Glomerular visceral epithelial cell (primary cell): ENCODE data around the gene UQCRQ.

Experiments used
- DNase-seq: peaks from one replicate; pipeline ENCODE4 v3.0.0-alpha.2; 2016; ENCODE audit errors: extremely low spot score

Gene UQCRQ

DNA sequence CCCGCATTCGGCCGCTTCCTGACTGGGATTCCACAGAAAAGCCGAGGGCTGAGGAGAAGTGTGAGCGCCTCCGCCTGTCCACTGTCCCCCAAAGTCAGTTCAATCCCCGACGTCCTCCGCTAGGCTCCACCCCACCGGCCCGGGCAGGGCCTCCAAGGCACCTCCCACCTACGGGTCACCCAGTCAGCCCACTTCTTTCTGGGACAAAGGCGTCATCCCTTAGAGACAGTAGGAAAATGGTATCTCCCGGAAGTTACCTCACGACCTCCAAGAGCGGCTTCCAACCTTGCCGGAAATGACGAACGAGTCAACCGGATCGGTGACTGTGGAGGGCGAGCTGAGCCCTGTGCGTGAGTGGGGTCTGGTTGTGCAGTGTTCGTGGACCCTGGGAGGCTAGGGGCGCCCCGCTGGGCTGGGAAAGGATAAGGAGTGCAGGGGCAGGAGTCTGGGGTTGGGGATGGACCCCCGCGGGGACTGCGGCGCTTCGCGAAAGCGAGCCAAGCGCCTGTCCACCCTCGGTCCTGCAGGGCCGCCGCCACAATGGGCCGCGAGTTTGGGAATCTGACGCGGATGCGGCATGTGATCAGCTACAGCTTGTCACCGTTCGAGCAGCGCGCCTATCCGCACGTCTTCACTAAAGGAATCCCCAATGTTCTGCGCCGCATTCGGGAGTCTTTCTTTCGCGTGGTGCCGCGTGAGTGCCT, at the start of gene UQCRQ, which contains the start of gene GDF9:
TSS of gene UQCRQ (plus strand) at position 301 of the 704 bp plus-strand sequence. CDS start at position 541, 240 bp downstream.
TSS of gene GDF9 (minus strand) at position 128 of the 704 bp plus-strand sequence. CDS start 1,936 bp downstream, outside the sequence.
- peak; percentile 99 for DNase-seq

DNA sequence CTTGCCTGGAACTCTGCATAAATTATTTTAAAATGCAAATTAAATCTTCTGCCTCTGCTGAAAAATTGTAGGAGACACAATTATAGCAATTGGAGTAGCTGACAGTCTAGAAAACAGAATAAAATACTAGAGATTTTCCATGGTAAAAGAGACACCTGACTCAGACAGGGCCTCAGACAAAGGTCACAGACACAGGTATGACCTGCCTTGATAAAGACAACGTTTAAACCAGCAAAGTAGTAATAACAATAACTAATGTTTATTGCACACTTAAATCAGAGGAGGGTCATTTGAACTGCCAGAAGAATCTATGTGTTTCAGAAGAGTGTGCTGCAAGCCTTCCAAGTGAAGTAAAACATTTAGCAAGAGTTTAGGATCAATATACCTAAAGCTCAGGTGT, 49.4 kb upstream of the UQCRQ start:
- DNase-seq, result no peak

DNA sequence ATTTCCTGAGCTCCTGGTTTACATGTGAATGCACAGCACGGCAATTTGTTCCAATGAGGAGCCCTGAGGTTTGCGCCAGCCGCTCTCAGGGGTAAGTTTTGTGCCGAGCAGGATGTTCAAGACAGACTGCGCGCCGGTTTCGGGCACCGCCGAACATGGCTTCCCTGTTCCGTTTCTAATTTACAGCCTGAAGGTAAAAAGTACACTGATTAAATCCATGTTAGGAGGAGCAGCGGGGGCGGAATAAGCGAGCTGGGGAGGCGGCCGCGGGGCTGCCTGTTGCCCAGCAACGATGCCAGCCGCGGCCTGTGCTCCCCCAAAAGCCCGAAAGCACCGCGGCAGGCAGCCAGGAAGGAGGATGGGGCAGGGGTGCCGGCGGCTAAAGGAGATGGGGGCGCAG, 47.0 kb upstream of the UQCRQ start:
- no peak for DNase-seq

DNA sequence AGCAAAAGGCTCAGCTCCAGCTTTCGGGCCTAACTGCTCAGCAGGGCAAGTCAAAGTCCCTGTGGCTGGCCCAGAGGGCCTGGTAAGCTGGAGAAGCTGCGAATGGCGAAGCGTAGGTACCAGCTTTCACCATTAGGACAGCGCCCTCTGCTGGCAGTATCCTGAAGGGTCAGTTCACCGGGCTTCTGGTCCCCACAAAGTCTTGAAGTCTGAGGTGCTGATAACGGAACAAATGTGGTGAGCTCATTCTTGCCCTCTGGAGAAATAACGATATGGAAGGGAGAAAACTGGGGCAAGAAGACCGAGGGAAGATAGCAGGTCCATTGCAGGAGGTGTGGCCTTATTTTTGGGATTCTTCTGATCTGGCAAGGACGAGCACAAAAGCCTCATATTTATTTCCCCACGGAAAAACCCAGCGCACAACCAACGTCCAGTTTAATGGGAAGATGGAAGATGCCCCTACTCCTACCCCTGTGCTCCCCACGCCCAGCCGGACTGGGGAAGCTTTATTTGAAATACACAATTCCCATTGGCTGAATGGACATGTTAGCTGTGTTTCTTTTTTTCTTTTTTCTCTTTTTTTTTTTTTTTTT, 46.2 kb upstream of the UQCRQ start:
- DNase-seq, result peak; percentile 91

DNA sequence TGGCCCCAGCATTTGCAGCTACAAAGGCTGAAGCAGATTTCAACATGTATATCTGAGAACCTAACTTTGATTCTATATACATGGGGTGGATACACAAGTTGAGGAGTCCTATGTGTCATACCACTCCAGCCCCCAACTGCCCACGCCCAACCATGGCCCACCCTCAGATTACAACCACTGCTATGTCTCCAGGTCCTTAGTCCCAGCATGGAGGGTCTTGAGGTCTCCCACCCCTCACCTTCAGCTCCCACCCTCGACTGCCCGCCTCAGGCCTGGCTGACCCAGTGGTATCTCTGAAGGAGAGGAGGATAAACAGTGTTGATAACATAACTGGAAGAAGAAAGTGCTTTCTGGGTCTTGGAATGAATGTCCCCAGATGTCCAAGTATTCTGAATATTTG, 45.1 kb upstream of the UQCRQ start:
- no peak for DNase-seq

DNA sequence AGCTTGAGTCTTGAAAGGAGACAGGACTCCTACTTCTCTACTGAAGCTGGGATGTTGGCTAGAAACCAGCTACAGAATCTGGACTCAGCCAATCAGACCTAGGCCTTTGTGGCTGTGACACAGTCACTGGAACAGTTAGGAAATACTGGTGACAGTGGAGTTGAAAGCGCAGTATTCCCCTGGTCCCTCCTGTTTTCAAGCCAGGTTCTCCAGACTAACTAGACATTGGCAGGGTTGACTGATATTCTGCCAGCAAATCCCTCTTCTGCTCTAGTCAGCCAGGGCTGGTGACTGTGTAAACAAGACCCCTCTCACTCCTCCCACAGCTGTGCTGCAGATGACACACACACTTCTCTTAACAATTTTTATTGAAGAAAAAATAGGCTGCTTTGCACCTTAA, 44.7 kb upstream of the UQCRQ start:
- no peak for DNase-seq

DNA sequence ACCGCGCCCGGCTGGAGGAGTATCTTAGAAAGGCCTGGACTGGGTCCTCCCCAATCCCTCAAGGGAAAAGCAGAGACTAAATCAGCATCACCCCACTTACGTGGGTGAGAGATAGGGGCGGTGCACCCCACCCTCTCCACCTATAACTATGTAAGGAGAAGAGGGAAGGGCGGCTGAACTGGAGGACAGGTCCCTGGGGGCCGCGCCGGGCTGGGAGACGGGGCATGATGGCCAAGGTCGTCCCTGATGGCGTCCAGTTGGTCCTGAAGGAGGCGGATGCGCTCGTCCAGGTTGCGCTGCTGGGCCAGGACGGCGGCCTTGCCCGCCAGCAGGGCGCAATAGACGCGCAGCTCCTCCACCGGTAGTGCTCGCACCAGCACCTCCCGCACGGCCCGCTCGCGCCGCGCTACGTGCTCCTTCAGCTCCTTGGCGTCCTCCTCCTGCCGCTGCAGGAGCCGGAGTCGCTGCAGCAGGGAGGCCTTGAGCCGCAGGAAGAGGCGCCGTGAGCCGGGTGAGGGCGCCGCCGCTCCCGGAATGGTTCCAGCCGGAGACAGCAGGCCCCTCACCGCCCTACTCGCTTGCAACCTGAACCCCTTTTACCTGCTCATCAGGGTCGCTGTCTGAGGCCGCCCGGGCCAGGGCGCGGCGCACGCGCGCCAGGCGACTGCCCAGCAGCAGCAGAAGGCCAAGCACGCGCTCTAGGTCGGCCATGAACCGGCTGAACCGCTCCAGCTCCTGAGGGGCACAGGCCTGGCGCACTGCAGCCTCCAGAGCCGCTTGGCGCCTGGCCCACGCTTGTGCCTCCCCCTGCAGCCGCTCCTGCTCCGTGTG, 43.6 kb upstream of the UQCRQ start:
- no peak for DNase-seq

DNA sequence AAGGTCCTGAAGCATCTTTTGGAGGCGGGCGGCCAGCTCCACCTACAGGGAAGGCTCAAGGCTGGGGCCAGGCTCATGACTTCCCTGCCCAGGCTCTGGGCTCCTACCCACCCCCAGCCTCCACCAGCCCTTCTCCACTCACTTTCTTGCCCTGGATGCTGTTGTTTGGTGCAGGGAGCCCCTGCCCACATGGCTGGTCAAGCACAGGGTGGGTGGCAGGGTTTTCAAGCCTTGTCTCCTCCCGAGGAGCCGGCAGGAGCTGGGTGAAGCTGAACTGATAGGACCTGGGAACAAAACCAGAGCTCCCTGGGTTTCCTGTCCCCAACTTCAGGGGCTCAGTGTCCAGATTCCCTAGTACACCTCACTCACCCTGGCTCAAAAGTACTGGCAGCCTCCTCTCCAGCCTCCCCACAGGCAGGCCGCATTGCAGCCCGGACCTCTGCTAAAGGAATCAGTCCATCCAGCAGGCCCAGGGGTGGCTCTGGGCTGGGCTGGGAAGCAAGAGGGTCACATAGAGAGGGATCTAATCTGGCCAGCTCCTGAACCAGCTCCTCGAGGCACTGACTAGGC, 42.9 kb upstream of the UQCRQ start:
- no peak for DNase-seq

DNA sequence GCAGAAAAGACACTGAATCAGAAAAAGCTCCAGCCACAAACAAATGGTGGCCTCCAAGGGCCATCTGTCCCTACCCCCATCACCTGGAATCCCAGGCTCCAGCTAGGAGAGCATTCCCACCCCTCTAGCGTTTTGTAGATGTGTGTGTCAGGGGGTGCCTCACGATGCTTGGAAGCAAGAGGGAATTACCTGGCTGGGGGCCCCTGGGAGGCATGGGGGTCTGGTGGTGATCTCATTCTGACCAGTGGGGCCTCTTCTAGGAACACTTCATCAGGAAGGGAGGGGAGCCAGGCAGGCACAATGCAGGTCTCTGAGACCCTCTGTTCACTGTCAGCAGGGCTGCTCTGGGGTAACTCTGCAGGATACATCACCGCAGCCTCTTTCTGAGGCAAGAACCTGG, 42.0 kb upstream of the UQCRQ start:
- DNase-seq, result no peak

DNA sequence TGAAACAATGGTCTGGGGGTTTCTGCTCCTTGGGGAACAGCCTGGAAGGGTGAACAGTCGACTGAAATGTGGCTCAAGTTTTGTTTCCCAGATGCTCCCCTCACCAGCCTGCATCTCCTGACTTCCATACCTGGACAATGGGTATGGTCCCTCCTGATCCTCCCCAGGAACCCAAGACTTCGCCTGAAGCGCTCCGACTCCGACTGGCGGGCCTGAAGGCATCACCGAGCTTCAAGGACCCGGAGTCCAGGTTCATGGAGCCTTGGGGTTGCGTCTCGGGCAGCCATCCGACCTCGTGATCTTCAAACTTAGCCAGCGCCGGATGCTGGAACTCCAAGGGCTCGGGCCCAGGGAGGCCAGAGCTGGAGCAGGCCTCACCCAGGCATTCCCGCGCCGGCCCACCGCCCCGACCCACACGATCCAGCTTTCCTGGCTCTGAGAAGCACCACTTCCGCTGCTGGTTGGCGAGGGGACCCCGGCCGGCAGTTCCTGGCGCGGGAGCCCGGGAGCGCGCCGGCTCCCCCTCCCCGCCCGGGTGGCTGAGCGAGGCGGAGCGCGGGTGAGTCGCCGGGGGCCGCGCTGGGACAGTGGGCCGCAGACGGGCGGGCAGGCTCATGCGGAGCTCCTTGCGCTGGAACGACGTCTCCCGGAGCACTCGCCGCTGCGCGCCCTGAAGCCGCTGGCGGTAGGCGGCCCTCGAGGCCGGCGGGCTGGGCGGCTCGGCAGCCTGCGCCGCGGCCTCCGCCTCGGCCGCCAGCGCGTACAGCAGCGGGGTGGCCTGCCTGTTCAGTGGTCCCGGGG, 41.2 kb upstream of the UQCRQ start:
- DNase-seq, result no peak

DNA sequence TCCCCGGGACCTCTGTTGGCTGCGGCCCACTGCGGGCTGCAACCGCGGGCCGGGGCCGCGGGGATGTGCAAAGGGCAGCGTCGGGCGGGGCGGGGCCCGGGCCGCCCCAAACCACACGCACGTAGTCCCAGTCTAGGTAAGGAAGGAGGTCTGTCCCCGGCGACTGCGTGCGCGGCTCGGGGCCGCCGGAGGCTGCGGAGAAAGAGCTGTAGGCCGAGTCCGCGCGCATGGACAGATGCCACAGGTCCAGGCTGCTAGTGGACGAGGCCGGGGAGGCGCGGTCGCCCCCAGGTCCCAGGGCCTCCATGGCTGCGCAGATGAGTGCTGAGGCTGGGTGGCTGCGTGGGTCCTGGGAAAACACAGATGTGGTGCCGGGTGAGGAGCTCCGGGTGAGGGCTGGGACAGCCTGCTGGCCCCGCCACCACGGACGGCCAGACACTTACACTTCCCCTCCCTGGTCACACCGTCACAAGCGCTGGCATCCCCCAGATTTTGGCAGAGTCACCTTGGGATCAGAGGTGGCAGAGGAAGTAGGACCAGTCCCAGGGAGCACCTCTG, 40.5 kb upstream of the UQCRQ start:
- no peak for DNase-seq

DNA sequence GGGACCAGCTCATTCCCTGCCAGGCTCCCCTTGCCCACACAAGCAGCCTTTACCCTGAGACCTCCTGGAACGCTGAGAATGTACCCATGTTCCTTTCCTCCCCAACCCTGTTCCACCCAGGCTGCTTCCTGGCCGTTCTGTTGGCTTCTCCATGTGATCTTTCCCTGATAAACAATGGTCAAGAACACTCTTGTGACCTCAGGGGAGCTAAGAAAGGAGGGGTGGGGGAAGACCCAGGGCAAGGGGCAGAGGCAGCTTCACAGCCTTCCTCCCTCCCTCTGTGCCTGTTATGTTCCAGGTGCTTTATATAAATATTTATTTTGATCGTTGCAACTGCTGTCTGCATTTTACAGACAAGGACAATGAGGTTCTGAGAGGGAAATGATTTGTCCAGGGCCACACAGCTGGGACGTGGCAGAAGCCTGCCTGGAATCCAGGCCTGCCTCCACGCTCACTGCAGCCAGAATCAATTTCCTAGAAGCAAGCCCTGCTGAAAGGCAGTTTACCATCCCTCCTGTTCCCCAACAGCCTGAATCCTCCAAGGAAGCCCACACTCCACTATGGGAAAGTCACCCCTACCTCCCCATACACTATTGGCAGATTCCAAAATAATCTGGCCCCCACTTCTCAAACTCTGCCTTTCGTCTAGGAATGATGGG, 39.9 kb upstream of the UQCRQ start:
- DNase-seq, result no peak

DNA sequence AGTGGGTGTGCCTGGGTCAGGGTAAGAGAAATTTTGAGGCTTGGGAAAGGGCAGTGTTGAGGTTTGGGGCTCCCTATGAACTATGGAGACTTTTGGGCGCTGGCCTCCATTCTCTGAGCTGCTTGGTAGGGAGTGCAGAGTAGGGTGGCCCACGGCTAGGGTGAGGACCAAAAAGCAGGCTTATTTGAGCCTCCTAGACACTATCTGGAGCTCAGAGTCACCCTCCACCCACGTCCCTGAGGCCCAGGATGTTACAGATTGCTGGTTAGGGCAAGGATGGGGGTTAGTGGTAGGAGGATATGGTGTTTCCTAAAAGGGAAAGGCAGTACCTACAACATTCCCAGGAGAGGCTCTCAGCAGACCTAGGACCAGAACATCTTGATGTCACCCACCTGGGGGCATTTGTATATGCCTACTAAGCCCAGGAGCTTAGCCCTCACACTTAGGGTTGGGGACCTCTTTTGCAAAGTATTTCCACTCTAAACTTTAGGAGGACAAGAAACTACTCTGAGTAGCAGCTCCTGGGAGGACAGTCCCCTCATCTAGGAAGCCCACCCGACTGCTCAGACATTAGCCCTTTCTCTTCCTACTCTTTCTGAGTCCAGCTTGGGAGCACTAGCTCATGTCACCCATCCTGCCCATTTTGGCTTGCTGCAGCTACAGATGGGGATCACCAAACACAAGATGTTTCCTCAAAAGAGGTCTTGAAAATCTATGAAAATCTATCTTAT, 38.3 kb upstream of the UQCRQ start:
- no peak for DNase-seq

DNA sequence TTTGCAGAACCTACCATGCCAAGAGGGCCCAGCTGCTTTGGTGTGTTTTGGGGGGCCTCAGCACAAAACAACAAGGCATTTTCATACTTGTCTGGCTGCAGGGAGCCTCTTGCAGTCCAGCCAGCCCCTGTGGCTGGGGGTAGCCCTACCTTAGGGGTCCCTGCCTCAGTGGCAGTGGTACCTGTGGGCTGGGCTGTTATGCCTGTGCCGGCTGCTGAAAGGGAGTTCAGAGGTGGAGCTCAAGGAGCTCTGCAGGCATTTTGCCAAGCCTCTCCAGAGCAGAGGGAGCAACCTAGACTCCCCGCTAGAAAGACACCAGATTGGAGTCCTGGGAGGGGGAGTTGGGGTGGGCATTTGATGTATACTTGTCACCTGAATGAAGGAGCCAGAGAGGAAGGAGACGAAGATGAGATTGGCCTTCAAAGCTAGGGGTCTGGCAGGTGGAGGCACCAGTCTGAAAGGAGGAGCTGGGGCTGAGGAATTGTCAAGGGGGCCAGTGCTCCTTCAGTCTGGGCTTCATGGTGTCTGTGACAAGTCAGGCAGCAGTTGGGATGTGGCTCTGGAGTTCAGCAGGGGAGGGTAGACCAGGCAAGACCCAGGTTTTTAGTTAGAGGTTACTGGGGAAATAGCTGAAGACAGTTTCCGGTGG, 37.5 kb upstream of the UQCRQ start:
- DNase-seq, result no peak

DNA sequence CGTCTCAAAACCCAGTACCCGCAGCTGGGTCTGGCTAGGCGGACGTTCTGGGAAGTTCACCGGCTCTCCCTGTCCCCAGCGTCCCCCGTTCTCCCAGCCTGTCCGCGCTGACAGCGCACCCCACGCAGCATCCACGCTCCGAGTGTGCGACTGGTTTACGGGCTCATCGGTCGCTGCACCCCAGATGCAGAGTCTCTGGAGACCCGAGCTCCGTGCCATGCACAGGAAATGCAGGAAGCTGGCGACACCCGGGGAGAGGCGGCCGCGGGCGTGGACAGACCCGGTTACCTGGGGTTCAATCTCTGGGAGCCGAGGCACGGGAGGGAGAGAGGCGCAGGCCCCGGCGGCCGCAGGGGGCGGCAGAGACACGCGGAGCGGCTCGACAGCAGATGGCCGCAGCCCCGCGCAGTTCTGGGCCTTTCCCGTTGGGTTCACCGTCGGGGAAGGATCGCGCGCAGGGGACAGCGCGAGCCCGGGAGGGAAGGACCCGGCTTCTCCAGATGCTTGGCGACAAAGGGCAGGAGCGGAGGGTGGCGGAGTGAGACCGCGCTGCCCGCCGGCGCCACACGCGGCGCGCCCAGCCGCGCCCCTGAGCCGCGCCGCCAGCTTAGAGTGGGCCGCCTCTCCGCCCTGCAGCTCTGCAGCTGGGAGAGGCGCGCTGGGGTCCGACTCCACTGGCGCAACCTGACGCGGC, 36.6 kb upstream of the UQCRQ start:
- DNase-seq, result peak; percentile 78

DNA sequence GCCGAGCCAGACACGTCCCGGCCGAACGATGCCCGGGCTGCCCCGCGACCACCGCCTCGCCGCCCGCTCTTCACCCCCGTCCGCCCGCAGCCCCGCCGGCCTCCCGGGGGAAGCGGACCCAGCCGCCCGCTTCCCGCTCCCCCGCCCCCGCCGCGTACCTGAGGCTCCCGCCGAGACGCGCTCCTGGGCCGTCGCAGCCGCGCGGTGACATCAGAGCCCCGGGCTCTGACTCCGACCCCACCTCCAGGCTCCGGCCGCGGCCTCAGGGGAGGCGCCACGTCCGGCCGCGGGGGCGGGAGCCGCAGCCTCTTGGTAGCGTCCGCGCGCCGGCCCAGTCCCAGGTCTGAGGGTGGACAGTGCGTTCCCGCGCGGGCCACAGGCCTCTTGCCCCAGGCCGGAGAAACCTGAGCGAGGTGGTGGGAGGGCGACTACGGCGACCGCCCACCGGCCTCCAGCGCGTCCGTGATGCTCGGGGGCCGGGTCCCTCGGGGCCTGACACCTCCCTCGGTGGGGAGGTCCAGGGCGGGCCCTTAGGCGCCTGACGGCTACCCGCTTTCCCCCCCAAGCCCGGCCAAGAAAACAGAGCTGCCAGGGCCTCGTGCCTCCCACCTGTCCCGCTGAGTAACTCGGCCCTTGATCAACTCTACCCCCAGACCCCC, 35.9 kb upstream of the UQCRQ start, which contains the start of gene SHROOM1:
TSS of gene SHROOM1 (minus strand) at position 212 of the 659 bp plus-strand sequence. CDS start 4,507 bp downstream, outside the sequence.
- peak; percentile 85 for DNase-seq

DNA sequence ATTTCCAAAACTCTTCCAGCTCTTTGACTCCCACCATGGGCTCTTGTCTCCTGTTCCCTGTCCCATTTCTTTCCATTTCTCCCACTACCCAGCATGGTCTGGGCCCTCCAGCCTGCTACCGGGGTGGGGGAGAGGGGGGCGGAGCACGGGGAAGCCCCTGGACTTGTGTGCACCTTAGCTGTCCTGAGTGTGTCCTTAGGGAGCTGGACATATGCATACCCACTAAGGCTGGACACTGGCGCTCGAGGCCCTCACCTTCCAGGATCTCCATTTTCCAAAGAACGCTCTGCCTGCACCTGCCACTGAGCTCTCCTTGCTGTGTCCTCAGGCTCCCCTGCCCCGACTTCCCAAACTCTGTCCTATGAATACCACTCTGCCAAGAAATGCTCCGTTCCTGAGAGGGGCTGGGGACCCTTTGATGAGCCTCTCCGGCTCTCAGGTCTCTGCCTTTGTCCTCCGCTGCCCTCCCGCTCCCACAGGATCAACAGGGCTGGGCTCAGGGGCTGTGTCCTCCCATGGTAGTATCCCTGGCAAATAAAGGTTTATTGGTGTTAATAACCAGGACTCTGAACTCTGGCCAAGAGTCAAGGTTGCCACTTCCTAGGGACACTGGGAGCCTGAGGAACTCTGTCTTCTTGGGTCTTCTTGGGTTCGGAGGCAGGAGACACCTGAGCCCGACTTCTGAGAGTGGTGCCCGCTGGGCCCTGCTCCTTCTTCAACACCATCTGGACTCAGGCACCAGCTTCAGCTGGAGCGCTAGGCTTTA, 35.2 kb upstream of the UQCRQ start:
- no peak for DNase-seq
